HG03066 (cell line): Measurements from ENCODE around the gene ISM1.
"Not testable (repeated sequence)": the region's sequence is repeated elsewhere in the genome, so short reads cannot be mapped to it uniquely, and the experiment has no call there.

ENCODE experiments used
- ATAC-seq: cut with Tn5 transposase; IDR thresholded peaks from one replicate; pipeline ENCODE4 v1.9.1; 2021; ENCODE audit warnings: low read depth; ENCODE audit not compliant: unreplicated experiment

The ISM1 gene

DNA sequence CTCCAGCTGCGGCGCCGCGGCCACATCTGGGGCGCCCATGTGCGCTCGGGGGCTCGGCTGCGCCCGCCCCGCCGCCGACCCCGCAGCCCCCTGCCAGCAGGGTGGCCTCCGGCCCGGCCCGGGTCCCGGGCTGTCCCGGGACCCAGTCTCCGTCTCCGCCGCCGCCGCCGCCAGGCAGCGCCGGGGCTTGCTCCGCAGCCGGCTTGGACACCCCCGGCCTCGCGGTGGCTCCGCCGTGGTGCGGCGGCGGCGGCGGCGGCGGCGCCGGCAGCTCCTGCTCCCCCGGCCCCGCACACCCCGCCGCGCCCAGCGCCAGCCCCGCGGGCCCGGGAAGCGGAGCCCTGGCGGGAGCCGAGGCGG lies 219 bp downstream of the ISM1 start:
- no peak for ATAC-seq

DNA sequence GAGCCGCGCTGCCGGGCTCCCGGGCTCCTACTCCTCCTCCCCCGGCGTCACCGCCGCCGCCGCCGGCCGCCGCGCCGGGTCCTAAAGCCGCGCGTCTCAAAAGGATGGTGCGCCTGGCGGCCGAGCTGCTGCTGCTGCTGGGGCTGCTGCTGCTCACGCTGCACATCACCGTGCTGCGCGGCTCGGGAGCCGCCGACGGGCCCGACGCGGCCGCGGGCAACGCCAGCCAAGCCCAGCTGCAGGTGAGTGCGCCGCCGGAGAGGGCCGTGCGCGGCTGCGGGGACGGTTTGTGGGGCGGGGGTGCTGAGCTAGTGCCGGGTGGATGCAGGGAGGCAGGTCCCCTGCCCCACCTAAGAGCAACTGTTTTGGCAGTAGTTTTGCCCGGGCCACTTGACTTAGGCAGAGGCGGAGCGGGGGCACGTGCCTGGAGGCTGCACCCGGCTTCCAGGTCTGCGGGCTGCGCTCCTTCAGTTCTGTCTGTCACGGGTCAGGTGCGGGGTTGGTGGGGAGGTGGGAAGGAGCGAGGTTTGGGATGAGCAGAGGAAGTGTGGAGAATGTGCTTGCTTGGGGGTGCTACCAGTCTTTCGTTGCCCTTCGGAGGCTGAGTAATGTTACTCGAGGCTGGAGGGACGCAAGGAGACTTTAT lies 722 bp downstream of the ISM1 start:
- peak; percentile 73 for ATAC-seq

DNA sequence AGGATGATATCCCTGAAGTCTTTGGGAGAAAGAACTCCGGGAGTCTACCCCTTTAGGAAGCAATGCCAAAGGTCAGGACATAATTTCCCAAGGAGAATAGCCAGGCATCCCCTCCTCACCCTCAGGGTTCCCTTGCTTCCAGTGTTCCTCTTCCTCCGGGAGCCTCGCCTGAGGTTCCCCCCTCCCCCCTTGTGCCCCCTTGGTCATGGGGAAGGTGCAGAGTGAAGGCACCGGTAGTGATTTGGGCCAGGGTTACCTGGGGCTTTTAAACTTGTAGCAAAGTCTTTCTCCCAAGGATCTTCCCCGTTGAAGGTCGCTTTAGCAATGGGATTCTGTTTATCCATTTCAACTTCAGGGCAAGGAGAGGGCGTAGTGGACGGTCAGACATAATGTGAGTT lies 1.2 kb downstream of the ISM1 start:
- ATAC-seq = no peak

DNA sequence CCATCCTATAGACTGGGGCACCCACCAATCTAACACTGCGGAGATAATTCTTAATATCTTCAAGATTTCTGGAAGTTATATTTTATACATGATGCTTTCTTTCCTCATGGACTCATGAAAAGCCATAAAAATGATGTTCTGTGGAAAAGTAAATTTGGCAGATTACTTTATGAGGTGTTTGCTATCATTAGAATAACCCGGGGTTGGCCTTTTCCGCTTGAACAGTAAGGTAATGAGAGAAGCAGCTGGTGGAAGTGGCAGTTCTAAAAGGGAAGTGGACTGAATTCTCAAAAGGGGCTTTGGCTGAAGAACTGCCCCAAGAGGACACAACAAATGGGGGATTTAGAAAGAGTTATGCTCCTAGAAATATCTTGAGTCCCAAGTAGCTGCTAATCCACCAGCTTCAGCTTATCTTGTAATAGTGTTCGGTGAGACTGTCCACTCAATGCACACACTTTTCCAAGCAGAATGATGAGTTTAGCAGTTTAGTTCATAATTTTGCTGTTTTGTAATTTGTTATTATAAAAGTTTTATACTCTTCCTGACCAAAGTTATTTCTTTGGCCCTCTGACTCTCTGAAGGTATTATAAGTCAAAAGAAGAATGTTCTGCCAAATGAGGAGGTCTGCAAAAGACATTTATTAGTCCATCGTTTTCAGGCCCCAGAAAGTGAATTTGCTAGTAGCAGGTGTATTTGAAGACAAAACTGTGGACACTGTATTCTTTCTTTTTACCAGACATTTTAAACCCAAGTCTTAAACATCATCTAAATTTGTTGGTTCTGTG lies 2.9 kb downstream of the ISM1 start:
- ATAC-seq = no peak

DNA sequence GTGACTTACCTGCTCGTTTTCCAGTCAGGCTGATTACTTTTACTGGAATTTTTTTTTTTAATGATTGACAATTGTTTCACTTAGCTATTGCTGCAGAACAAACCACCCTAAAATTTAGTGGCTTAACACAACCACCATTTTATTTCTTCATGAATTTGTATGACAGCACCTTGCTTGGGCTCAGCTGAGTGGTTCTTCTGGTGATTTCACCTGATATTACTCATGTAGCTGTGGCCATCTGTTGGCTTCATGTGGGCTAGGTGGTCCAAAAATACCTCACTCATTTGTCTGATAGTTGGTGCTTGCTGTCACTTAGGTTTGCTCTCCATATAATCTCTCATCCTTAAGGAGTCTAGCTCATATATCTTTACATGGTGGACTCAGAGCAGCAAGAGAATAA lies 5.3 kb downstream of the ISM1 start:
- no peak for ATAC-seq

DNA sequence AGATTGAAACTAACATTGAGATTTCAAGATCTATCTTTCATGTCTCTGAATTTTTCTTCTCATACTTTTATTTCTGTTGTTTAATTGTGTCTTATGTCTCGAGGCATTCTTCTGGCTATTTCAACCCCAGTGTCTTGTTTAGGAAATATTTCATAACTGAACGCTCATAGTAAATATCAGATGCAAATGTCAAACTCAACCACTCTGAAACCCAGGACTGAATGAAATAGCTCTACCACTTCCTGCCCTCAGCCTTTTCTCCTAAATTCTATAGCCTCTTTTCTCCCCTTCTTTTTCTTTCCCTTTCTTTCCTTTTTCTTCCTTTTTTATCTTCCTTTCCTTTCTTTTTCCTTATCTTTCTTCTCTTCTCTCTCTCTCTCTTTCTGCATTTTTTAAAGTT lies 7.7 kb downstream of the ISM1 start:
- no peak for ATAC-seq

DNA sequence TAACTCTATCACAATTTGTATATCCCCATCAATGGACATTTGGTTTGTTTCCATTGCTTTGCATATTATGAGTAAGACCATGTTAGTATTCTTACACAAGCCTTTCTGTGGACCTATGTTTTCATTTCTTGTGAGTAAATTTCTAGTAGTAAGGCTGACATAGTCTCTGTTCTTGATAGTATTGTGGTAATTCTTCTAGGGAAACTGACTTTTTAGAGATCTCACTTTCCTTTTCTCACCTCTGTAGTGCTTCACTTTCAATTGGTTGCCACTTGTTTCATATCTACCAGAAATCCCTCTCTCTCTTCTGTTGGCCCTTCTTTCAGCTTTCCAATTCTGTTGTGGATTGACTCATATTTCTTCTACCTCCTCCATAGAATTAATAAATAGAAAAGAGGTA lies 8.5 kb downstream of the ISM1 start:
- peak; percentile 86 for ATAC-seq

DNA sequence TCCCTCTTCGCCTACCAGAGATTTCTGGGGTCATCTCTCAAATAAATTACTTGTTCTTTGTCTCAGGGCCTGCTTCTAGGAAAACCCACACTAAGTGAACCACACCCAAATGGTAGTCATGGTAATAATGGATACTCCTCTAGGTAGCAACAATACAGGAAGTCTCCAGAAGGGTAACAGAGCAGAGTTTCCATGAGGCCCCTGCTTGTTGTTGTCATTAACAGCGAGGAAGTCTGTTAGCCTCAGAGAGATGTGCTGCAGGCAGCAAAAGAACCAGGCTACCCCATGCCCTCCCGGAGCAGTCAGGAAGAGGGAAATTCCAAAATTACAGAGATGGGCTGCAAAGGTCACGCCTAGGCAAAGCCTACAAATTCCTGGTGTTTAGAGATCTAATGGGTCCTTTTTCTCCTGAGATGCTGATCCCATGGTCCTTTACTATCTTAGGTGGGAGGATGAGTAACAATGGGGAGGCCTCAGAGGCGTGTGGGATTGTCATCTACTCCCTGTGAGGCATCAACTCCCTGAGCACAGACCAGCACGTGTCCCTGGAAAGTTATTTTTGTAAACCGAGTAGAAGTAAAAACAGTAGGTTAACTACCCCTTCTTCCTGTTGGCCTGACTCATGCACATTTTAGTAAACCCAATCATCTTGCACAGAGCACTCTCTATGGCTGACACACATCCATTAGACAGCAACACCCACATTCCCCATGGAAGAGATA lies 10.1 kb downstream of the ISM1 start:
- ATAC-seq = no peak

DNA sequence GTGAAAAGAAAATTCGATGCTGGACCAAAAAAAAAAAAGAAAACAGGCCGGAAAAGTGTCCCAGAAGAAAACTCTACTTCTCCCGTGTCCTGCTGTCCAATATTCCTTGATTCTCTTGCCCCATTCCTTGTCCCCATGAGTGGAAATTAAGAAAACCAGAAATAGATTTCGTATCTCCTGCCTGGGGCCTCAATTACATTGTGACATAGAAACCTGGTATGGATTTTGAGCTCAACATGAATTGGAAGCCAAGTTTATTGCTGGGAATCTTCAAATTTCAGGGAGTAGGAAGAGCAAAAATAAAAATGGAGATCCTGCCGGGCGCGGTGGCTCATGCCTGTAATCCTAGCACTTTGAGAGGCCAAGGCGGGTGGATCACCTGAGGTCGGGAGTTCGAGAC lies 11.9 kb downstream of the ISM1 start:
- ATAC-seq = no peak

DNA sequence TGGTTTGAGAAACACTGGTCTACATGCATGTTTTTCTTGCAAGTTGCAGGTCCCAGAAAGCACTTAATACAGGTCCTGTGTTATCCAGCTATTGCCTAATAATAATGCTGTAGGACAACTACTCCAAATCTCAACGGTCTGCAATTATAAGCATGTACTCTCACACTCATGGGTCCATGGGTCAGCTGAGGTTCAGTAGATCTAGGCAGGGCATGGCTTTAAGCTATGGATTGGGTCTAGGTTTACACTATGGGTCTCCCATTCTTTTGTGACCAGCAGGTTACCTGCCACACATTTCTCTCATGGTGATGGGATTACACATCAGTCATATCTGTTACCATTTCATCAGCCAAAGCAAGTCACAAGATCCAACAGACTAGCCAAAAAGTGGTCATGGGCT lies 13.9 kb downstream of the ISM1 start:
- no peak for ATAC-seq

DNA sequence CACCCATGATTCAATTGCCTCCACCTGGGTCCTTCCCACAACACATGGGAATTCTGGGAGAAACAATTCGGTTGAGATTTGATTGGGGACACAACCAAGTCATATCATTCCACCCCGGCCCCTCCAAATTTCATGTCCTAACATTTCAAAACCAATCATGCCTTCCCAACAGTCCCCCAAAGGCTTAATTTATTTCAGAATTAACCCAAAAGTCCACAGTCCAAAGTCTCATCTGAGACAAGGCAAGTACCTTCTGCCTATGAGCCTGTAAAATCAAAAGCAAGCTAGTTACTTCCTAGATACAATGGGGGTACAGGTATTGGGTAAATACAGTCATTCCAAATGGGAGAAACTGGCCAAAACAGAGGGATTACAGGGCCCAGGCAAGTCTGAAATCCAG lies 15.3 kb downstream of the ISM1 start:
- ATAC-seq = not testable (repeated sequence)

DNA sequence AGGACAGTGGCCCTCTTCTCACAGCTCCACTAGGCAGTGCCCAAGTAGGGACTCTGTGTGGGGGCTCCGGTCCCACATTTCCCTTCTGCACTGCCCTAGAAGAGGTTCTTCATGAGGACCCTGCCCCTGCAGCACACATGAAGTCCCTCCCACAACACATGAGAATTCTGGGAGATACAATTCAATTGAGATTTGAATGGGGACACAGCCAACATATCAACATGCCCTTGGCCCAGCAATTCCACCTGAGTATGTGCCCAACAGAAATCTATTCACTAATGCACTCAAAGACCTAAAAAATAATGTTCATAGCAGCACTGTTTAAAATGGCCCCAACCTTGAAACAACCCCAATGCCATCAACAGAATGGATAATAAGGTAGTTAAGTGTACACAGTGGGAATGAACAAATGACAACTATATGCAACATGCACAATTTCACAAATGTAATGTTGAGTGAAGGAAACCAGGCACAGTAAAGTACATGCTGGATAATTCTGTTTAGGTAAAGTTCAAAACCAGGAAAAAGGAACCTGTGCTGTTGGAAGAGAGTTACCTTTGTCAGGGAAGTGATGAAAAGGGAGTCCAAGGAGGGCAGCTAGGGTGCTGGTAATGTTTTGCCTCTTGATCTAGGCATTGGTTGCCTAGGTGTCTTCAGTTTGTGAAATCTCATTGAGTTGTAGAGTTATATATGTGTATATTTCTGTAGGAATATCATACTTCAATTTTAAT lies 16.1 kb downstream of the ISM1 start:
- no peak for ATAC-seq

DNA sequence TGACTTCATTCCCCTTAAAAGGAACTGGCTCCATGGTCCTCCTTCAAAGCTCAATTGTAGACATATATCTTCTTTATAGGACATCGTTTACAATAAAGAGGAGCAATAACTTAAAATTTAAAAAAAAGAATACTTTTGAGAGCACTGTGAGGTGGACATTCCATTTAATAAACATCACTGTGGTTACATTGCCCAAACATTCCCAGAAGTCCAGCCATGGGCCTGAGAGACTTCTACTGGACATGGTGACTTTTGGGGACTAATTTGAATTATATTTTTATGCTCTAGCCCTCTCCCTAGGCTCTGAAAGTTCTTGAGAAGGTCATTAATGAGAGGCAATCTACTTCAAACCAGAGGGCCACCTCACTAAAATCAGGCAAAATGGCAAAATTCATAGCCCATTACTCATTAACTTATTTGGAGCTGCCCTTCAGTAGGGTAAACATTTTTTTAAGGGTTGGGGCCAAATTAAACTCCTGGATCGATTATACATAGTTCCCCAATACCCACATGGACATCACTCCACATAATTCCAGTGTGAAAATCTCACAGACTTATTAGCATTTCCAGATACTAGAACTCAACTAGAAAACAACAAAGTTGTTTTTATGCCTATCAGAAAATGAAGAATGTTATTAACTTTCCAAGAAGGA lies 17.1 kb downstream of the ISM1 start:
- no peak for ATAC-seq

DNA sequence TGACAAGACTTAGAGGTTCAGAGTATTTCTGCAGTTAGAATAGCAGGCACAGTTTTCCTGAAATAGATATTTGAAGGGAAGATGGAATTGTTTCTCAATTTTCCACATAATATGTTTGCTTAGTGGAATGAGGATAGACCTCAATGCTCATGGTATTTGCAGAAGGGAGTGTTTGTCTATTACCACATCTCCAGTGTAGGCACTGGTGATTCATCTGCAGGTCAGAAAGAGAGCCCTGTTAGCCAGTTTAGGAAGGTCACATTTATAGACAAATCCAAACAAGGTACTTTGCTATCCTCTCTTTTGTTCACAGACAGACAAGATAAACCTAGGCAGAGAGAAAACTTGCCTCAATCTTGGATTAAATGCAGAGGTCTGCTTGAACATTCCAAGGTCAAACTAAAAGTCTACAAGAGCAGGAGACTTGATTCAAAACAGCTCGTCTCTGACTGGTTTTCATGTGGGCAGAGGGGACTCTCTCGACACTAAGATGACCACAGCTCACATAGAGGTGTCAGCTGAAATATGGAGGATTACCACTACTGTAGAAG lies 22.8 kb downstream of the ISM1 start:
- no peak for ATAC-seq

DNA sequence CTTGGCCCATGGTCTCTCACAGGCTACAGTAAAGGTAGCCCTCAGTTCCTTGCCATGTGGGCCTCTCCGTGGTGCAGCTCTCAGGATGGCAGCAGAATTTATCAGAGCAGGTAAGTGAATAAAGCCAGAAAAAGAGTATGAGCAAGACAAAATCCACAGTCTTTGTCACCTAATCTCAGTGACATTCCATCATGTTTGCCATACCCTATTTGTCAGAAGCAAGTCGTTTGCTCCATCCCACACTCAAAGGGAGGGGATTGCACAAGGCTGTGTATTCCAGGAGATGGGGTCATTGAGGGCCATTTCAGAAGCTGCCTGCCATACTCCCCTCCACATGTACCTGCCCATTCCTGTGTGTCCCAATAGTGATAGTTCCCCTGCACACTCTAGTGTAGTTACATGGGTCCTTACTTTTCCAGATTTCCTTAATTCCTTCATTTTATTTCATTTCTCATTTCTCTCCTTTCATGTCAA lies 24.2 kb downstream of the ISM1 start:
- no peak for ATAC-seq

DNA sequence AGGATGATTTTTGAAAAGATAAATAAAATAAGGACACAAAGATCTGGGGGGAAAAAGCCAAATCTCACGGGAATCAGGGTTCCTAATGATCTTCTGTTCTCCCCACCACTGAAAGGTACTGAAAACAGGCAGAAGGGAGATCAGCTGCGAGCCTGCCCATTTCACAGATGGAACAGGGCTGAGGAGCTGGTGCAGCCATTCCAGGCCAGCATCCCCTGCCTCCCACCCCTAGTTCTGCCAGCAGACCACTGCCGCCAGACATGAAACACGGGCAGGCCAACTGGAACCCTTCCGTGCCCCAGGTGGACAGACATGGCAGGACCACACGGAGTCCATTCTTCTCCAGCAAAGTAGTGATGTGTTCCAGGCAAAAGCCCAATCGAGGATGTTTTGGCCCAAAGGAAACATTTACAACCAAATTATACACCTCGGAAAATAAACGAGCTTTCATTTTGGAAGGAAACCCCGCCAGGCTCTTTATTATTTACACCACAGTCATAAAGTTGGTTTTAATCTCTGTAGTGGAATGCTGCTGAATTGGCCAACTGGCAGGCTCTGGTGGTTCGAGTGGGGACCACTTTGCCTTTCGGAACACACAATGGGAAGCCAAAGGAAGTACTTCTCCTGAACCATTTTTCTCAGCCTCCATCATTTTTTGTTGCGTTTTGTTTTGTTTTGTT lies 28.2 kb downstream of the ISM1 start:
- ATAC-seq = no peak

DNA sequence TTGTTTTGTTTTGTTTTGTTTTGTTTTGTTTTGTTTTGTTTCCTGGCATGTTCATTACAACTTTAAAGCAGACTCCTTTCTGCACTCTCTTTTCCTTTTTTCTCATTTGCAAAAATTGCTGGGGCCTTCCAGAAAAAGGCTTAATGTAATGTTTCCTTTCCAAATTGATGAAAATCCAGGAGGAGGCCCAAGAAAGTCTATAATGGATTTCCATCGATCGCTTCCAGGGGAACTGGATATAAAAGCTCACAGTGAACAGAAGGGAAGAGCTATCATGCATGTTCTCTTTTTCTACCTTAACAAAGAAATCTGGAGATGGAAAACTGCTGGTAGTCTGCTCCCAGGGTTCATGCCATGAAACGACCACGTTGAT lies 28.7 kb downstream of the ISM1 start:
- ATAC-seq = no peak

DNA sequence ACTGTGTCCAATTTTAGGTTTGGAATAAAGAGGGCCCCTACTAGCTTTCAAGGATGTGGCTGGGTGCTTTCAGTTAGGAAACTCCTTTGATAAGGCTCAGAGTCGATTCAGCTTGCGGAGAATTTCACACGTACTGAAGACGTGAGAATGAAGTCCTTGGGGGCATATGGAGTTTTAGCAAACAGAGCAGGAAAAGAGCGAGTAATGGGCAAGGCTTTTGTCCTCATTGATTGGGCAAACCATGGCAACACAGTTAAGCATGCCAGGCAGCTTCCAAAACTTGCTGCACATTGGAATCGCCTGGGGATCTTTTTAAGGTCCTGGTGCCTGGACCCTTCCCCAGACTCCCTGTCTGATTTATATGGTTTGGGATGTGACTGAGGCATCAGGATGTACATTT lies 29.2 kb downstream of the ISM1 start:
- ATAC-seq = no peak

DNA sequence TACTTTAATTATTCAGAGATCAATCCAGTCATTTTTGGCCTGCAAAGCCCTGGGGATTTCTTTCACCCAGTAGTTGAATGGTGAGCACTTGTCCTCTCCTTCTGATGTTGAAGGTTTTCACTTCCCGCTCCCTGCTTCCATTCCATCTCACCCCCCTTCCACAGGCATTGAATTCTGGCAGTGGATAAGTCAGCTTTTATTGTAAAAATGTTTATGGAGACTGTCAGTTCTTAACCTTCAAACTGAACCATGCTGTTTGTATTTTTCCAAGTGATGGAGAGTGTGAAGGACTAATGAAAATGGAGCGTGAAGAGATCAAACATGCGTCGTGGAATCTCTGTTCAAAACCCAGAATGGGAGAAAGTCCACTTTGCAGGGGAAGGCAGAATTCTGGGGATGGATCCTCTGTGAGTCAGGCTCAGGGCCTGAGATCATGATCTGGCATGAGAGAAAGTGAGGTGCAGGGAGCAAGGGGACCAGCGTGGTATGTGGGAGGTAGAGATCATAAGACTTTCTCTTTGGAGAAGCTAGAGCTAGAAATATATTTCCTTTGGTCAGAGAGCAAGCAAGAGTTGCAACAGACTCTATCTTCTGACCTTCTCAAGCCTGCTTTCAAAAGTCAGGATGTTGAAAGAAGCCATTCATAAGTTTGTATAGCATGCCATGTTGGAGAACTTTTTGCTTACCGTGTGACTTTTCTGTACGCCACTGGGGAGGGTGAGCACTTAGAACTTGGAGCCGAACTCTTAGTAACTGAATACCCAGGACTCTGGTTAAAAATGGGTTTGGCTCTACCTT lies 30.2 kb downstream of the ISM1 start:
- ATAC-seq = no peak
